Esophagus mucosa (tissue), 1 donor: Measurements from ENCODE around the gene PEAR1. TPM values are rescaled to one million over a fixed set of nuclear protein-coding genes. Genes with fewer than 3 reads are reported as not detected.

Source experiments
- ATAC-seq: fragments of 200-7000 bp; cut with Tn5 transposase; one replicate; pipeline ENCODE4 v1.9.1; 2020
- total RNA-seq: library from RNA; stranded (reverse); gene quantifications from one replicate; pipeline ENCODE4 v1.2.4, GENCODE V29; 2023
- donor health status: DM: yes; HTN: yes; CAD: no.

The PEAR1 gene
- total RNA-seq, 1 donor from 2014 or later: 1.6 TPM

DNA sequence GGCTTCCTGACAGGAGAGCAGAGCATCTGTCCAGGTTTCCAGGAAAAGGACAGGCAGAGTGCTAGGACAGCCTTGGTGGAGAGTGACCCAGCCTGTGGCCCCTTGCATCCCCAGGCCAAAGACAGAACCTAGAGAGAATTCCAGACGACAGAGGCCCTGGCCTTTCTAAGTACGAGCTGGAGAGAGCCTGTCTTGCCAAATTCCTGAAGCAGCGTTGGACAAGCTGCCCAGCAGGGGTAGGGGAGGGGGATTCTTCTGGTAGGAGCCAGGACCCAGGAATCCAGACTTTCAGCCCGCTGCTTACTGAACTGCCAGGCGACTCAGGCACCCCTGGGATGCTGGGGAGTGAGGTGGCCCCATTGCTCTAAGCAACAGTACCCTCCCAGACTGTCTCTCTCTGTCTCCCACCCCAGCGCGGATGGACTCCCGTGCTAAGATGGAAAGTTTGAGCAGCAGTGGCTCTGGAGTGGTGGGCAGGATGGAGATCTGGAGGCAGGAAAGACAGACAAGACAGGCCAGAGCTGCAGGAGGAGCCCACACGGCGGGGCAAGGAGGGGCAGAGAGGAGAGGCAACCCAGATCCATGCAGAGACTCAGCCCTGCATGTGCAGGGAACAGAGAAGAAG, 8.8 kb upstream of the PEAR1 start:
- no peak for ATAC-seq

DNA sequence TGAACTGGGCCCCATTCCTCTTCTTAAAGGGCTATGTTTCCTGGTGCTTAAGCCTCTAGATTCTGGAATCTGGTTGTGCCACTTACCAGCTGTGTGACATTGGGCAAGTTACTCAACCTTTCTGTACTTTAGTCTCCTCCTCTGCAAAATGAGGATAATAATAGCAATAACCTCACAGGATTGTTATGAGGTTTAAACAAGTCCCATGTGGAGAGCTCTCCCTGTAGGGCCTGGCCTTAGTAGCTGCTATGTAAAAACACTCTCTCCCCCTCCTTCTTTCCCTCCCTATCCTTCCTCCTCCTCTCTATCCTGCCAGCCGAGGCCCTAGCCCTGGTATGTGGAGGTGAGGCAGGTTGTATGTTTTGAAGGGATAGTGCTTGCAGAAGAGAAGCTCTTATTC, 8.2 kb upstream of the PEAR1 start:
- no peak for ATAC-seq

DNA sequence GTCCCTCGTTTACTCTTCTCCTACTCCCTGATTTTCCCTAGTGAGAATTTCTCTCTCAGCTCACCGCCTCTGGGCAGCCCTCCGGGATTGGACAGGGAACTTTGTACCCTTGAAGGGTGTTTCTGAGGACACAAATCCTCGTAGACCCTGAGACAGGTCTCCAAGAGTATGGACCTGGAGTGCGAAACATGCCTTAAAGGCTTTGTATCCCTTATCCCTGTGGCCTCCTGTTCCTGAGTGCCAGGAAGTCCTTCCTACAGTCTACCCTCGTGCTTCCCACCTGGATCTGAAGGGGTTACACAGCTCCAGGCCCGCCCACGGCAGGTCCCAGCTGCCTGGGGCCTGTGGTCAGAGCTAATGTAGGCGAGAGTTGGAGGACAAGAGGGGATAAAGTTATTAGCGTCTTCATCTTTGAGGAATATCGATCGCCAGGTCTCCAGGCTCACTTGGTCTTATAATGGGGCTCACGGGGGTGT, 7.6 kb upstream of the PEAR1 start:
- ATAC-seq: no peak

DNA sequence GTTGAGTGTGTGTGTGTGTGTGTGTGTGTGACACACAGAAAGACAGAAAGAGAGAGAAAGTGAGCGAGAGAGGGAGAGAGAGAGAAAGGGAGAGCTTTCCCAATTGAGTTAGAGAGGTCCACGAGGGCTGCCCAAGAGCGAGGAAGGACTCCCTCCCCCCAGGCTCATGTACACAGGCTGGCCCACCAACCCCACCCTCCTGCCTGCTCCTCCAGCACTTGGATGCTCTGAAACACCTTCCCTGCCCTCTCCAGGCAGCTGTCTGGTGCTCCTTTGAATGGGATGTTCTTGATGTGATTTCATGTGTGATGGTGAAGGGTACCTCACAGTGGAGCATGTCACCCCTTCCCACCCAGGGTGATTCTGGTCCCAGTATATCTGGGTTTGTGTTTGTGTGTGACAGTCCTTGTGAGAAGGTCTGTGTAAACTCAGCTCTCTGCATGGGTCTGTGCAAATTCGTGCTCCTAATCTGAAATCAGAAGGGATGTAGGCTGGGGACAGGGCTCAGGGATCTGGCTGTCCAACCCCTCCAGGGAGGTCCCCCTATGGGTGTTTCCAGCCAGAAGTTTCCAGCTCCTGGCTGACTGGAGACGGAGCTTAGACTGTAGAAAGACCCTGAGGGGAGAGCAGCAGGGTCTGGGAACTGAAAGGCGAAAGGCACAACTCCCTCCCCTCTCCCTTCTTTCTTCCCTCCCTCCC, 6.8 kb upstream of the PEAR1 start:
- no peak for ATAC-seq

DNA sequence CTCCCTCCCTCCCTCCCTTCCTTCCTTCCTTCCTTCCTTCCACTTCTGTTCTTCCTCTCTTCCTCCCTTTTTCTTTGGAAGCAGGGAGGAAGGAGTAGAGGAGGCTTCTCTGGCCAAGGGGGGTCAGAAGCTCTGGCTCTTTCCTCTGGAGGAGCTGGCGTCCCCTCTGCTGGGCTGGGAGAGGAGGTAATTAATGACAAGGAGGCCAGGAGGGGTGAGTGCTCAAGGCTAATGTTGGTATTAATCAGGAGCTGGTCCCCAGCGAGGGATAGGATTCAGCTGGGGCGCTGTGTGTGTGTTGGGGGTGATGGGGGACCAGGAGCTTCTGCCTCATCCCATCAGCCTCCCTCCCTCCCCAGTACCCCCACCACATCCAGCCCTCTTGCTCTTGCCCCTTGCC, 6.2 kb upstream of the PEAR1 start:
- ATAC-seq: no peak

DNA sequence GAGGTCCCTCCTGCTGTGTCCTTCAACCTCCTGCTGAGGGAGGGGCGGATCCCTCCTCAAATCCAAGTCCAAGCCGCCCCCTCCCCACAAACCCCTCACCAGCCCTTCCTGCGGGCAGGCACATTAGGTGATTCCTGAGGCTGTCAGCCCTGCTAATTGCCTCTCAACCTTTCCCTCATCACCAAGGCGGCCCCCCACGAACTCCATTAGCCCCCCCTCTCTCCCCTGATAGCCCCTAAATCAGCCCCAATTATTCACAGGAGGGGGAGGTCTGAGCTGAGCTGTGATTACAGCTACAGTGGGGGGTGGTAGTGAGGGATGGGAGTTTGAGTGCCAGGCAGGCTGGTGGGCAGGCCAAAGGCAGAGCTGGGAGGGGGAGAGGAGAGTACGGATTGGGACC, 5.8 kb upstream of the PEAR1 start:
- no peak for ATAC-seq

DNA sequence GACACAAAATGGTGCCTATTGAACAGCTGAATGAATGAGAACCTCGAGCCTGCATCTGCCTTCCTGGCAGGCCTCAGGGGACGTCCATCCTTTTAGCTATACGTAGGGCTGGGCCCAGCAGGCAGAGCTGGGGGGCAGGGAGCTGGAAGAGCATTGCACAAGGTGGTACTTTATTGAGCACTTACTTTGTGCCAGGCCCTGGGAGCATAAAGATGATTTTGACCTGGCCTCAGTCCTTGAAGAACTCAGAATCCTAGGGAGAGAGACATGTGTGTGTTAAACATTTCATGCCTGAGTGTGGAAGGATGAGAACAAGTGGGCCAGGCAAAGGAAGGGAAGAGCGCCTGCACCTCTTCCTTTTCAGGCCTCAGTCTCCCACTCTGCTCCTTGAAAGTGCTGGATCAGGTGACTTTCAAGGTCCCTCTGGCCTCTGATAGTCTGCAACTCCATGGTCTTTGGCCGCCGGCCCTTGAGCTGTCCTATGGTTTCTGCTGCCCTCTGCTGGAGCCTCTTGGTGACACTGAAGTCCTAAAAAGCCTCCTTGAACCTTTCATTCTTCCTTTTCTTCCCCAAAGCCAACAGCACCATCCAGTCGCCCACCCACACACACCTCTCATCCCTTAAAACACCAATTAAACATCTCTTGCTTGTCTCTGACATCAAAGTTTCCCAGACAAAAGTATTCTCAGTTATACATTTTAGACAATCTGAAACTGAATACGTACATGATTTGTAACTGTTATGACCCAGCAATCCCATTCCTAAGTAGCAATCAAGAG, 3.5 kb upstream of the PEAR1 start:
- peak; percentile 33 for ATAC-seq

DNA sequence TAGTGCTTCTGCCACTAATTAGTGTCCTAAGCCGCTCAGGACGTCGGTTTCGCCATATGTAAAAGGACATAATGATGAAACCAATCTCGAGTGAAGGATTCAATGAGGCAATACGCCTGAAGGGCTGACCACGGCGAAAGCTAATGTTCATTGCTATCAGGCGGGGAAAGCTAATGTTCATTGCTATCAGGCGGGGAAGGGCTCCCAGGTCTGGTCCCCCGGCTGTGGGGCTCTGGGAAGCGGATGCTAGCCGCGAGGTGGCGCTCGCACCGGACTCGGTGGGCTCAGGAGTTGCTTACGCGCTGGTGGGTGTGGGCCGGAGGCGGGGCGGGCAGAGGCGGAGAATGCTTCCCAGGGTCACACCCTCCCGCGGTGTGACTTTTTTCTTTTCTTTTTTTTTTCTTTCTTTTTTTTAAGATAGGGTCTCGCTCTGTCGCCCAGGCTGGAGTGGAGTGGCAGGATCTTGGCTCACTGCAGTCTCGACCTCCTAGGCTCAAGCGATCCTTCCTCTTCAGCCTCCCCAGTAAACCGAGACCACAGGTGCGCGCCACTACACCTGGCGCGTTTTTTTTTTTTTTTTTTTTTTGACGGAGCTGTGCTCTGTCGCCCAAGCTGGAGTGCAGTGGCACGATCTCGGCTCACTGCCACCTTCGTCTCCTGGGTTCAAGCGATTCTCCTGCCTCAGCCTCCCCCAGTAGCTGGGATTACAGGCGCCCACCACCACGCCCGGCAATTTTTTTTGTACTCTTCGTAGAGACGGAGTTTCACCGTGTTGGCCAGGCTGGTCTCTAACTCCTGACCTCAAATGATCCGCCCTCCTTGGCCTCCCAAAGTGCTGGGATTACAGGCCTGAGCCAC, 1.1 kb upstream of the PEAR1 start:
- peak; percentile 88 for ATAC-seq

DNA sequence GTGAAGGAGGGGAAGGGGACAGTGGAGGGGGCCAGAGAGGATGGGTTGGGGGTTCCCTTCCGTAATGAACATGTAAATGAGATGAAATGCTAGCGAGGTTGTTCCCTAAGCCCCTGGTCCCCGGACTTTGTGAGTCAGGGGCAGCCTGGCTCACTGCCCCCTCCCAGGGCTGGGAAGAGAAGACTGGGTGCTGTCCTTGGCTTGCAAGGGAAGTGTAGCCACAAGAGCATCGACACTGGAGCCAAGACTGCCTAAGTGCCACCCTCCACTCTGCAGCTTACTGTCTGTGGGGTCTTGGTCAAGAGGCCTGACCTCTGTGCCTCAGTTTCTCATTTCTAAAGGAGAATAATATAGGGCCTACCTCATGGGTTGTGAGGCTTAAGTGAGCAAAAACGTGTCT, 483 bp downstream of the PEAR1 start:
- ATAC-seq: no peak

DNA sequence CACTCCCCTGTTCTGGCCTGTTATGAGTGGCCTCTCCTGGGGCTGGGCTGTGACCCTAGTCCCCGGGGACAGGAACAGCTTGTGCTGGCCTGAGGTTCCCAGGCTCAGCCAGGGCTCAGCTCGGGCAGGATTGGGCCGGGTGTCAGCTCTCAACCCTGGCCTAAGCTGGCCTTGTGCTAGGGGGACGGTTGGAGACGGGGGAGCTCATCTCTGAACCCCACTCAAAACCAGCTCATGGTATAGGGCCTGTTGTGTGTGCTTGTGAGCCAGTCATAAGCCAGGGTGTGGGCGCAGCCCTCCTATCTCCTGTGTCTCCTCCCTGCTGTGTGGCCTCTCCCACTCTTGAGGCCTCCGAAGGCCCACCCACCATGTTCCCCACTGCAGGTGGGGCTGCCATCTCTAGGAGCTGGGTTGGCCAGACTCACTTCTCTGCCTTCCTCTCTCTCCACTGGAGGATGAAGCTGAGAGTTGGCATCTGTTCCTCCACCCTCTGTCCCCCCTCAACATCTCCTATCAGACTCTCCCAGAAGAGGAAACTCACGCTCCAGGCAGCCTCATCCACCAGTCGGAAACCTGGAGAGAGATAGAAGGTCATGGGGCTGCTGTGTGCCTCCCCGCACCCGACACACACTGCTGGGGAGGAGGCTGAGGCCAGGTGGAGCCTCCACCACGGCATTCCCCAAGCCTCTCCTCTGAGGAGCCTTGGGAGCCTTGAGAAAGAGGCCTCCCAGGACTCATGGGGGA, 1.4 kb downstream of the PEAR1 start:
- ATAC-seq: no peak

DNA sequence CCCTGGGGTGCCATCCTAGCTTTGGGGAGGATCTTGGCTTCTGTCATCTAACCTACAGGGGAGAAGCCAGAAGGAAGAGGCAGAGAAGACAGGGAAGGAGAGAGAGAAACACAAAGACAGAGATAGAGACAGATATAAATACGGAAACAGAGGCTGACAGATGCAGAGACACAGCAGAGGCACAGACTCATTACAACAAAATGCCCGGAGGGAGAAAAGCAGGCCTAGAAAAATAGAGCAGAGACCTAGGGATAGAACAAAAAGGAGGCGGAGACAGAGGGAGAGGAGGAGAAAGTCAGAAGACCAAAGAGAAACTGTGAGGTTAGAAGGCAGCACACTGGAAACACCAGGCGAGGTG, 1.9 kb downstream of the PEAR1 start:
- ATAC-seq: no peak

DNA sequence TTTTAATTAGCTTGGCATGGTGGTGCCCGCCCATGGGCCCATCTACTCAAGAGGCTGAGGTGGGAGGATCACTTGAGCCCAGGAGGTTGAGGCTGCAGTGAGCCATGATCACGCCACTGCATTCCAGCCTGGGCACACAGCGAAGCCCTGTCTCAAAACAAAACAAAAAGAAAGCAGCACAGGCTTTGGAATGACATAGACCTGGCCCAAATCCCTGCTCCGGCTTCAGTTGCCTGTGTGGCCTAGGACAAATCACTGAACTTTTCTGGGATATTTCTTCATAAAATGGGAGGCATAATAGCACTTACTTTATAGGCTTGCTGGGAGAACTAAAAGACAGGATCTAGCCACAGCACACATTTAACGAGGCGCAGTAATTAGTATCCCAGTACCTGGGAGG, 2.4 kb downstream of the PEAR1 start:
- ATAC-seq: no peak

DNA sequence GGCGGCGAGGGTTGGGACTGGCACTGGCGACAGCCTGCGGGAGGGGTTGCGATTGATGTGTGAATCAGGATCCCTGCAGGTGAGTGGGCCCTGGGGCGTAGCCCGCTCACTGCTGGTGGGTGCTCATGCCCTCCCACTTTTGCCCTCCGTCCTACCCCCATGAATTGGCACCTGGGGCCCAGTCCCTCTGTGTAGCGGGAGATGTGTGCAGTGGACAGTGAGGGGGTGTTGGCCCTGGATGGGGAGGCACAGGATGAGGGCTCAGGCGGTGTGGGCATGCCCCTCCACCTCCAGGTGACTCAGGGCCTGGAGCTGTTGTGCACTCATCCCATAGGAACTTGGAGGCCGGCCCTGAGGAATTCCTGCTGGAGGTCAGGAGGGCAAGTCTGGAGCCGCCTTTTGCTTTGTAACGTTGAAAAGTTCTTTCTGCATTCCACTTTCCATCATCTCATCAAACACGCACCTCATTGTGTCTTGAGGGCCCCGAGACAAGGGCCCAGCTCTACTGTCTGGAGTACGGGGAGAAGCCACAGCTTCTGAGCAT, 3.0 kb downstream of the PEAR1 start:
- peak; percentile 21 for ATAC-seq

DNA sequence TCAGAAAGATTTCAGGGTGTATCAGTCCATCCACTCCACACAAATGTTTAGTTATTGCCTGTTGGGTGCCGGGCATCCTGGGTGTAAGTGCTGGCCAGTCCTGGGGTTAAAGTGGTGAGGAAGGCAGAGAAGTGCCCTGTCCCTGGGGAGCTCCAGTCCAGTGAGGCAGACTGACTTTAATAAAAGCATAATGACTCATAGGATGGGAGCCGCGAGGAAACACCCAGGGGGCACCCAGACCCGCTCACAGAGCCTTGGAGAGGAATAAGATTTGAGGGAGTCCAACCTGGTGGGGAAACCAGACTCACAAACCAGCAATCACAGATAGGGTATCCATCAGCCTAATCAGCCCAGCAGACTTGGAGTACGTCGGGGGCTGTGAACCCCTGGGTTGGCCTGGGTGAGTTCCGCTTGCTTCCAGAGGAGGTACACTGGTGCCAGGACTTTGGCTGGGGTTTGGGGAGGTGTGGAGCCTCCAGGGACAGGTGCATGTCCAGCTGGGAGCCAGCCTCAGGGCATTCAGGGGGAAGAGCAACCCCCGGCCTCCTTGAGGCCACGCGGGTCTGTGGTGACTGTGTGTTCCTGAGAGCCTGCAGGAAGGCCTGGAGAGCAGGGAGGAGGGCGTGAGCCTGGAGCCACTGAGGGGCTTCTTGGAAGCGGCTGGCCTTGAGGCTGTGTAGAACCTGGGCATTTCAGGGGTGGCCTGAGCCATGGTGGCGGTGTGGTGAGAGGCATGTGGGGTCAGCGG, 3.7 kb downstream of the PEAR1 start:
- ATAC-seq: no peak

DNA sequence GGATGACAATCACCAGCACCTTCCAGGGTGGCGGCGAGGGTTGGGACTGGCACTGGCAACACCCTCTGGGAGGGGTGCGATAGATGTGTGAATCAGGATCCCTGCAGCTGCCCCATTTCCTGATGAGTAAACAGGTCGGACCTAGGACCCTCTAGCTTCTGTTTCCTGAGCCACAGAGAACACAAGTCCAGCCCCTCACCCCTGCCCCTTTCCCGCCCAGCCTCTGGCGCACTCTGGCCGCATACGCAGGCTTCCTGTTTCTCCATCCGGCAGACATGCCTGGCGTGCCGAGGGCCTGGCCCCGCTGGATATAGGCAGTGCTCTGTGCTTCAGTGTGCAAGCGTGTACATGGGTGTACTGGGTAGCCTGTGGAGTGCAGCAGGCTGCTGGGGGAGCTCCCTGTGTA, 4.6 kb downstream of the PEAR1 start:
- ATAC-seq: peak; percentile 30

DNA sequence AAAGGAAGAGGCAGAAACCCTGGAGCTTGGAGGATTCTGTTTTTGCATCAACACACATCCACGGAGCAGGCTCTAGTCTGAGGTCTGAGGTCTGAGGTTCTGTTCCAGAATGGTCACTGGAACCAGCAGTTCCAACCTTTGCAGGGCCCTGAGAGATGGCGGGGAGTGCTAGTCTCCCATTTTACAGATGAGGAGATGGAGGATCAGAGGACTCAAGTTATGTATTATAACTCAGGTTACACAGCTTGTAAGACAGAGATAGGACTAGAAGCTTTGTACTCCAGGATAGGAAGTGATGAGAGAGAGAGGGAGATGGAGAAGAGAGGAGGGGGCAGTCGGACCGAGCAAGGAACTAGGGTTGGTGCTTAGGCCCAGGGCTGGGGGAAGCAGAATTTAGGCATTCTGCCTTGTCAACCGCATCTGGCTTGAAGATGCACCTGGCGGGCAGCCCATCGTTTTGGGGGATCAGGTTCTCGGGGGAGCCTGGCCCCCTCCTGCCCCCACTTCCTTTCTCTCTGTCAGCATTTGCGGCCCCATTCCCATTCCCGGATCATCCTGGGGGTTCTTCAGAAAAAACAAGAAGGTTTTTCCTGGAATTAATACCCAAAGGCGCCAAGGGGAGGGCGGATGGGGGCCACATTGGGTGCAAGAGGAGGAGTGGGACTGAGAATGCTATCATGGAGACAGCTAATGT, 5.6 kb downstream of the PEAR1 start:
- ATAC-seq: no peak

DNA sequence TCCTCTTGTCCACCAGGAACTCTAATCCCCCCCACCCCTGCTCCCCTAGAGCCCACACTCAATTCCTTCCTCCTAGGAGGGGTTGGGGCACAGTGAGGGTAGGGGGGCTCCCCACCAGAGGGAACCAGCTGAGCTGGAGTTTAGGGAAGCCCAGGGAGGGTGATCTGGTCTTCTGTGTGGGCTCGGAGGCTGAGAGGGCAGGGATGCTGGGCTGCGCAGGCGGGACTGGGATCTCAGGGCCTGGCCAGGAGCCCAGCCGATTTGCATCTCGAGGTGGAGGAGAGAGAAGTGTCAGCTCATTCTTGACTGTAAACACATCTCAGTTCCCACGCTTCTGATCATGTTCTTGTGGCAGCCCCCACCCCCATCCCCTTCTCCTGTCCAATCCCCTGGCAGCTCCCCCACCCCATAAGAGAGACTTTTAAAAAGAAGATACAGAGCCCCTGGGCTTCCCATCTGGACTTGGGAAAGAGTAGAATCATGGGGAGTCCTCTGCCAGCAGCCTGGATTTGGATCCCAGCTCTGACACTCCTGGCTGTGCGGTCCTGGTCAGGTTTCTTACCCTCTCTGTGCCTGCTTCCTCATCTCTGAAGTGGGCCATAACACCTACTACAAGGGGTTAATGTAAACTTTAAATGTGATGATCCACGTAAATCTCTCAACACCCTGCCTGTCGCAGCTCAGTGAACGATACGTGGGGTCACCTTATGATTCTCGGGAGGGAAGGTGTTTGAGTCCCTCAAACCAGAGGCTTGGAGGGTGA, 6.6 kb downstream of the PEAR1 start:
- ATAC-seq: no peak

DNA sequence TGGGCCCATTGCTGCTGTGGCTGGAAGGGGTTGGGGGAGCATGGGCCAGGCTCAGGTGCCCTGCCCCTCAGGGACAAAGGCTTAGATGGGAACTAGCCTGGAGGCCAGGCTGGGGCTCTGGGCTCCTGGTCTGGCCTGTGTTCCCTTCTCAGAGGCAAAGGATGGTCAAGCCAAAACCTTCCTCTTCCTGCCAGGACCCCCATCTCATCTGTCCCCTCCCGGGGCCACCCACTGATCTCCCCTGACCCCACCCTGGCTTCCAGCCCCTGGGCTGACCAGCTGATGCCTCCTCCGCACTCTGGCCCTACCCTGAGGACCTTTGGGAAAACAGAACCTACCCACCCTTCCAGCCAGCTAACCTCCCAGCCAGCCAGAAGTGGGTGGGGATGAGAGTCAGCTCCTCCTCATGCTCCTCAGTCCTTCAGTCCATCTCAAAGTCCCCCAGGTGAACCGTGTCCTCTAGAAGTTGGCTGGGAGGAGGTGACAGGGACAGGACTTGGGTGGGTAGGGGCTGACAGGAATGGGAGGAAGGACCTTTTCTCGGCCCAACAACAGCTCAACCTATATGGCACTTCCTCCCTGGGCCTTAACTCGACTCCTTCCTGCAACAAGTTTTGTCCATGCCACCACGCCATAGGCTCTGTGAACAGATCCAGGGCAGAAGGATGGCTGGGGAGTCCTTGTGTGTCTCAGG, 7.5 kb downstream of the PEAR1 start:
- ATAC-seq: no peak

DNA sequence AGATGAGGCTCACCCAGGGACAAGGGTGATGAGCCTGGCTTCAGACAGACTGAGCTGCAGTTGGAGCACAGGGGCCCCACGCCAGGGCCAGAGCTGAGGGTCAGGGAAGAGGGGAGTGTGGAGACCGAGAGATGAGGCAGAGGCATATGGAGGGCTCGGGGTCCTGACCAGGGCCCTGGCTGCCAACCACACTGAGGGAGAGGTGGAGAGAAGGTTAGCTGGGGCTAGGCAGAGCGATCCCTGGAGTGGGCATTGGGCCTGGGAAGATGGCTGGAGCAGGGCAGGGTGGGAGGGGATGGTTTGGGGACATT, 8.0 kb downstream of the PEAR1 start:
- no peak for ATAC-seq
